ENCODE results near the gene PPFIBP1. TPM values are rescaled to one million over a fixed set of nuclear protein-coding genes. Genes with fewer than 3 reads are reported as not detected.

PPFIBP1 gene
- total RNA-seq, 2 donors from 2014 or later, result 98.5 to 213 TPM

- no peaks in the 10 kb centered on the region for H3K27me3 Mint-ChIP-seq (ENCODE audit: insufficient read depth)
Measured at GRCh38 chr12:27696864-27697564, 173.0 kb downstream of the PPFIBP1 start.

GRCh38 chr12:27703720-27704452 is 179.9 kb downstream of the PPFIBP1 start:
- peaks cover 4% of the 10 kb centered on the region for H3K9me3 Mint-ChIP-seq
- H3K27me3 Mint-ChIP-seq (ENCODE audit: insufficient read depth), result peaks cover 15% of the 10 kb centered on the region
- H3K9me3 ChIP-seq (ENCODE audit: control insufficient read depth, low read length), result no peaks in the 10 kb centered on the region

More at GRCh38 chr12:27696864-27697564, 173.0 kb downstream of the PPFIBP1 start:
- Mint-ChIP-seq H3K36me3 (ENCODE audit: low read depth) (peaks cover 33% of the 10 kb centered on the region), H3K4me3 (no peak overlapping the region), H3K4me1 (no peaks in the 10 kb centered on the region), H3K9me3 (no peaks in the 10 kb centered on the region), H3K27ac (no peak overlapping the region)
- Histone ChIP-seq H3K4me1 (ENCODE audit: control insufficient read depth, insufficient read depth, low read length) (no peaks in the 10 kb centered on the region), H3K27ac (ENCODE audit: low read depth, low read length) (no peak overlapping the region), H3K36me3 (ENCODE audit: control insufficient read depth, insufficient read depth, low read length) (peaks cover 51% of the 10 kb centered on the region), H3K9ac (ENCODE audit: extremely low read depth, low read length, poor library complexity, severe bottlenecking) (no peak overlapping the region), H3K4me3 (ENCODE audit: low read length) (no peak overlapping the region), H3K27me3 (ENCODE audit: control insufficient read depth, insufficient read depth, low read length, poor library complexity, severe bottlenecking) (no peaks in the 10 kb centered on the region), H3K9me3 (ENCODE audit: control insufficient read depth, low read length) (no peaks in the 10 kb centered on the region)
- no peak for DNase-seq
- TF ChIP-seq, protein P1, sequence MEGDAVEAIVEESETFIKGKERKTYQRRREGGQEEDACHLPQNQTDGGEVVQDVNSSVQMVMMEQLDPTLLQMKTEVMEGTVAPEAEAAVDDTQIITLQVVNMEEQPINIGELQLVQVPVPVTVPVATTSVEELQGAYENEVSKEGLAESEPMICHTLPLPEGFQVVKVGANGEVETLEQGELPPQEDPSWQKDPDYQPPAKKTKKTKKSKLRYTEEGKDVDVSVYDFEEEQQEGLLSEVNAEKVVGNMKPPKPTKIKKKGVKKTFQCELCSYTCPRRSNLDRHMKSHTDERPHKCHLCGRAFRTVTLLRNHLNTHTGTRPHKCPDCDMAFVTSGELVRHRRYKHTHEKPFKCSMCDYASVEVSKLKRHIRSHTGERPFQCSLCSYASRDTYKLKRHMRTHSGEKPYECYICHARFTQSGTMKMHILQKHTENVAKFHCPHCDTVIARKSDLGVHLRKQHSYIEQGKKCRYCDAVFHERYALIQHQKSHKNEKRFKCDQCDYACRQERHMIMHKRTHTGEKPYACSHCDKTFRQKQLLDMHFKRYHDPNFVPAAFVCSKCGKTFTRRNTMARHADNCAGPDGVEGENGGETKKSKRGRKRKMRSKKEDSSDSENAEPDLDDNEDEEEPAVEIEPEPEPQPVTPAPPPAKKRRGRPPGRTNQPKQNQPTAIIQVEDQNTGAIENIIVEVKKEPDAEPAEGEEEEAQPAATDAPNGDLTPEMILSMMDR (conservative IDR thresholded peaks at IDR 0.05), result no peak
- 90 to 100% methylated on average over 1 to 3 of the region's 3 CpGs for WGBS, 2 experiments (ENCODE audit: insufficient coverage in 1 of 2, insufficient read length in 1 of 2)

GRCh38 chr12:27705263-27705662 is 181.3 kb downstream of the PPFIBP1 start:
- H3K4me1 Mint-ChIP-seq, result peaks cover 4% of the 10 kb centered on the region
- no peaks in the 10 kb centered on the region for H3K4me1 ChIP-seq (ENCODE audit: control insufficient read depth, insufficient read depth, low read length)
- no peaks in the 10 kb centered on the region for H3K9me3 ChIP-seq (ENCODE audit: control insufficient read depth, low read length)
- peak; percentile 85 for DNase-seq
- H3K27ac Mint-ChIP-seq, result no peak overlapping the region
- WGBS, 2 experiments (ENCODE audit: insufficient coverage in 1 of 2, insufficient read length in 1 of 2), result 87% methylated on average over 8 of the region's 8 CpGs; no CpG with 5 or more reads in 1 of the 2 experiments
- peaks cover 6% of the 10 kb centered on the region for H3K9me3 Mint-ChIP-seq
- H3K4me3 ChIP-seq (ENCODE audit: low read length), result no peak overlapping the region
- no peaks in the 10 kb centered on the region for H3K36me3 ChIP-seq (ENCODE audit: control insufficient read depth, insufficient read depth, low read length)
- H3K27ac ChIP-seq (ENCODE audit: low read depth, low read length), result no peak overlapping the region
- H3K27me3 ChIP-seq (ENCODE audit: control insufficient read depth, insufficient read depth, low read length, poor library complexity, severe bottlenecking), result no peaks in the 10 kb centered on the region
- peaks cover 17% of the 10 kb centered on the region for H3K27me3 Mint-ChIP-seq (ENCODE audit: insufficient read depth)
- no peak overlapping the region for H3K9ac ChIP-seq (ENCODE audit: extremely low read depth, low read length, poor library complexity, severe bottlenecking)
- no peak overlapping the region for H3K4me3 Mint-ChIP-seq
- H3K36me3 Mint-ChIP-seq (ENCODE audit: low read depth), result no peaks in the 10 kb centered on the region
- TF ChIP-seq, protein P1 (conservative IDR thresholded peaks at IDR 0.05), result peak; percentile 80

More at GRCh38 chr12:27703720-27704452, 179.9 kb downstream of the PPFIBP1 start:
- no peaks in the 10 kb centered on the region for H3K4me1 ChIP-seq (ENCODE audit: control insufficient read depth, insufficient read depth, low read length)
- H3K4me3 ChIP-seq (ENCODE audit: low read length), result no peak overlapping the region
- no peak overlapping the region for H3K4me3 Mint-ChIP-seq
- H3K27me3 ChIP-seq (ENCODE audit: control insufficient read depth, insufficient read depth, low read length, poor library complexity, severe bottlenecking), result no peaks in the 10 kb centered on the region
- H3K4me1 Mint-ChIP-seq, result peaks cover 1% of the 10 kb centered on the region
- no peaks in the 10 kb centered on the region for H3K36me3 ChIP-seq (ENCODE audit: control insufficient read depth, insufficient read depth, low read length)
- H3K27ac ChIP-seq (ENCODE audit: low read depth, low read length), result no peak overlapping the region
- peak; percentile 96 for DNase-seq
- TF ChIP-seq, protein P1 (conservative IDR thresholded peaks at IDR 0.05), result peak; percentile 100
- no peak overlapping the region for H3K27ac Mint-ChIP-seq
- H3K36me3 Mint-ChIP-seq (ENCODE audit: low read depth), result no peaks in the 10 kb centered on the region
- WGBS, 2 experiments (ENCODE audit: insufficient coverage in 1 of 2, insufficient read length in 1 of 2), result 32 to 33% methylated on average over 4 of the region's 4 CpGs
- no peak overlapping the region for H3K9ac ChIP-seq (ENCODE audit: extremely low read depth, low read length, poor library complexity, severe bottlenecking)
